Osteoblast (primary cell): Measurements from ENCODE around the gene GRWD1. TPM values are rescaled to one million over a fixed set of nuclear protein-coding genes. Genes with fewer than 3 reads are reported as not detected.

Source experiments
- DNase-seq: peaks from one replicate; pipeline ENCODE4 v3.0.0; 2011; ENCODE audit warnings: low spot score, mixed read lengths; ENCODE audit not compliant: insufficient read length; ENCODE audit errors: missing footprints
- H2AFZ ChIP-seq: 2 replicates; pipeline ENCODE4 v1.6.0; 2011; ENCODE audit warnings: mild to moderate bottlenecking, low read length
- H3K27ac ChIP-seq: 2 replicates; pipeline ENCODE4 v1.5.1; 2011; ENCODE audit warnings: mild to moderate bottlenecking, low read depth, low read length, moderate library complexity
- H3K27me3 ChIP-seq: 2 replicates; pipeline ENCODE4 v1.6.0; 2012; ENCODE audit warnings: mild to moderate bottlenecking, control low read depth, inconsistent platforms, low read length, moderate library complexity; ENCODE audit not compliant: insufficient read depth
- H3K36me3 ChIP-seq: 2 replicates; pipeline ENCODE4 v1.5.1; 2011; ENCODE audit warnings: mild to moderate bottlenecking, low read length, control low read depth, moderate library complexity; ENCODE audit not compliant: insufficient read depth
- H3K4me1 ChIP-seq: 2 replicates; pipeline ENCODE4 v1.5.1; 2011; ENCODE audit warnings: mild to moderate bottlenecking, low read length, control low read depth, moderate library complexity; ENCODE audit not compliant: insufficient read depth
- H3K4me2 ChIP-seq: 2 replicates; pipeline ENCODE4 v1.6.0; 2011; ENCODE audit warnings: mild to moderate bottlenecking, low read length; ENCODE audit not compliant: insufficient read depth
- H3K4me3 ChIP-seq: fragments of 200-600 bp; sonication (generic); 3 replicates; pipeline ENCODE4 v1.5.1; 2012; ENCODE audit warnings: mild to moderate bottlenecking, low read length, inconsistent platforms; ENCODE audit not compliant: insufficient read depth
- H3K79me2 ChIP-seq: 2 replicates; pipeline ENCODE4 v1.6.0; 2012; ENCODE audit warnings: mild to moderate bottlenecking, low read length, control low read depth, inconsistent platforms; ENCODE audit not compliant: insufficient read depth
- H3K9me3 ChIP-seq: 2 replicates; pipeline ENCODE4 v1.5.1; 2011; ENCODE audit warnings: low read depth, low read length, control low read depth
- H4K20me1 ChIP-seq: 2 replicates; pipeline ENCODE4 v1.6.0; 2012; ENCODE audit warnings: mild to moderate bottlenecking, low read length, control low read depth; ENCODE audit not compliant: insufficient read depth
- CTCF ChIP-seq: IDR thresholded peaks from 2 replicates; pipeline ENCODE4 v1.5.1; 2011; ENCODE audit warnings: mild to moderate bottlenecking, low read depth, low read length, moderate library complexity; ENCODE audit errors: extremely low read depth
- total RNA-seq: library from RNA; depleted of rRNA; stranded (reverse); fragments of >200 nt; gene quantifications from 2 replicates; pipeline ENCODE4 v1.2.3, GENCODE V29; 2012

GRWD1 gene
- total RNA-seq, 1 donor: 25.0 TPM

GRCh38 chr19:48448563-48448962 lies 2.8 kb downstream of the GRWD1 start:
- H3K9me3 ChIP-seq: no peaks in the 10 kb centered on the region
- H3K4me1 ChIP-seq: peaks cover 18% of the 10 kb centered on the region
- no peak overlapping the region for H3K4me2 ChIP-seq
- peaks cover 27% of the 10 kb centered on the region for H3K79me2 ChIP-seq
- no peak overlapping the region for H3K4me3 ChIP-seq
- H4K20me1 ChIP-seq: peaks cover 2% of the 10 kb centered on the region
- H3K27me3 ChIP-seq: peaks cover 5% of the 10 kb centered on the region
- DNase-seq: peak; percentile 39
- H2AFZ ChIP-seq: no peak overlapping the region
- no peak for TF ChIP-seq CTCF
- peaks cover 40% of the 10 kb centered on the region for H3K36me3 ChIP-seq
- H3K27ac ChIP-seq: no peak overlapping the region

DNA sequence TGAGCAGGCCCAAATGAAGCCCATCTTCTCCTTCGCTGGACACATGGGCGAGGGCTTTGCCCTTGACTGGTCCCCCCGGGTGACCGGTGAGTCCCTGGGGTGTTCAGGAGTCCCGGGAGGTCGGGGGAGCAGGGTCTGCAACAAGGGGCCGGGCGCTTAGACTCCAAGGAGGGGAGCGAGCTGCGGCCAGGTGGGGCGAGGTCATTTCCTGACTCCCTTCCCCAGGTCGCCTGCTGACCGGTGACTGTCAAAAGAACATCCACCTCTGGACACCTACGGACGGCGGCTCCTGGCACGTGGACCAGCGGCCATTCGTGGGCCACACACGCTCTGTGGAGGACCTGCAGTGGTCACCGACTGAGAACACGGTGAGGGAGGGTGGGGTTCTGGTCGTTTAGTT lies 4.7 kb downstream of the GRWD1 start:
- Histone ChIP-seq H3K36me3 (peaks cover 41% of the 10 kb centered on the region), H3K9me3 (no peaks in the 10 kb centered on the region), H3K4me2 (no peak overlapping the region), H3K27me3 (no peaks in the 10 kb centered on the region), H3K4me1 (peaks cover 5% of the 10 kb centered on the region), H4K20me1 (peaks cover 5% of the 10 kb centered on the region), H3K79me2 (peaks cover 33% of the 10 kb centered on the region), H3K4me3 (no peak overlapping the region), H2AFZ (no peak overlapping the region), H3K27ac (no peak overlapping the region)
- peak; percentile 32 for DNase-seq
- TF ChIP-seq CTCF: no peak

DNA sequence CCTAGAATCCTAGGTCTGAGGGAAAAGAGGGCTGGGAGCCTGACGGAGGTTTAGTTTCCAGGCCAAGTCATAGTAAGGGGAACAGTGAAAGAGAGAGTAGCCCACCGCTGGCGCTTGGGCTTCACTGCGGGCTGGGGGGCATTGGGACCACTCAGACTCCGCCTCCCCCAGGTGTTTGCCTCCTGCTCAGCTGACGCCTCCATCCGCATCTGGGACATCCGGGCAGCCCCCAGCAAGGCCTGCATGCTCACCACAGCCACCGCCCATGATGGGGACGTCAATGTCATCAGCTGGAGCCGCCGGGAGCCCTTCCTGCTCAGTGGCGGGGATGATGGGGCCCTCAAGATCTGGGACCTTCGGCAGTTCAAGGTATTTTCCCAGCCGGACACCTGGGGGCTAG lies 5.1 kb downstream of the GRWD1 start:
- no peak for TF ChIP-seq CTCF
- Histone ChIP-seq H3K4me3 (no peak overlapping the region), H3K4me2 (no peak overlapping the region), H3K27ac (no peak overlapping the region), H3K9me3 (no peaks in the 10 kb centered on the region), H3K27me3 (no peaks in the 10 kb centered on the region), H2AFZ (no peak overlapping the region), H4K20me1 (peaks cover 7% of the 10 kb centered on the region), H3K4me1 (peaks cover 5% of the 10 kb centered on the region), H3K36me3 (peaks cover 45% of the 10 kb centered on the region), H3K79me2 (peaks cover 34% of the 10 kb centered on the region)
- DNase-seq: peak; percentile 32

DNA sequence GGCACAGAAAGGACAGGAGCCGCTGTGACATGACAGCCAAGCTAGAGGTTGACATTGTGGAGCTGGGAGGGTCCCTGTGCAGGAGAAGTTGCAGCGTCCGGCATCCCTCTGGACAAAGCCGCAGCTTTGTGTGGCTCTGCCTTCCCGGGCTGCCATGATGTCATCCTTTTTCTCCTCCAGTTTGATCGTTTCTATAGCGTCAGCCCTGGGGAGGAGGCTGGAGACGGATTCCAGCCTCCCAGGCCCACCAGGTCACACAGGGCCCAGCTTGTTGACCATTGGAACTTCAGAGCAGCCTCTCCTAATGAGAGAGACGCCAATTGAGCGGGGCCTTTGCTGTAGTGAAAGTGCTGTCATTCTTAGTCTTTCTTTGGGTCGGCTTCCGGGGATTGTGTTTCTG lies 5.8 kb downstream of the GRWD1 start:
- peaks cover 50% of the 10 kb centered on the region for H3K36me3 ChIP-seq
- peaks cover 29% of the 10 kb centered on the region for H3K79me2 ChIP-seq
- no peaks in the 10 kb centered on the region for H3K9me3 ChIP-seq
- no peak overlapping the region for H3K4me2 ChIP-seq
- H3K27ac ChIP-seq: no peak overlapping the region
- peaks cover 1% of the 10 kb centered on the region for H3K4me1 ChIP-seq
- TF ChIP-seq CTCF: no peak
- H3K4me3 ChIP-seq: no peak overlapping the region
- peak; percentile 47 for DNase-seq
- H3K27me3 ChIP-seq: no peaks in the 10 kb centered on the region
- H2AFZ ChIP-seq: no peak overlapping the region
- H4K20me1 ChIP-seq: peaks cover 13% of the 10 kb centered on the region
